Middle frontal gyrus (tissue), 1 donor: ENCODE results near the gene TGIF2.
"Not testable (repeated sequence)": the region's sequence is repeated elsewhere in the genome, so short reads cannot be mapped to it uniquely, and the experiment has no call there.

Experiments used
- DNase-seq: peaks from one replicate; pipeline ENCODE4 v3.0.0-alpha.2; 2015; ENCODE audit warnings: low spot score; ENCODE audit errors: extremely low spot score

Gene TGIF2

GRCh38 chr20:36547186-36548005 is 26.0 kb upstream of the TGIF2 start:
- DNase-seq = no peak

DNA sequence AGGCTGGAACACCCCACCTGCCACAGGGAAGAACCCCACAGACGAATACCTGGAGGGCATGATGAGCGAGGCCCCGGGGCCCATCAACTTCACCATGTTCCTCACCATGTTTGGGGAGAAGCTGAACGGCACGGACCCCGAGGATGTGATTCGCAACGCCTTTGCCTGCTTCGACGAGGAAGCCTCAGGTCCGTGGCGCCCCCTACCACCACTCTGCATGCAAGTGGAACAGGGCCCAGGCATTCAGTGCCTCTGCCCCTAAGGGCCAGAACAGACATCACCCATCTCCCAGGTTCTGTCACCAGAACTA is 25.4 kb upstream of the TGIF2 start:
- no peak for DNase-seq

DNA sequence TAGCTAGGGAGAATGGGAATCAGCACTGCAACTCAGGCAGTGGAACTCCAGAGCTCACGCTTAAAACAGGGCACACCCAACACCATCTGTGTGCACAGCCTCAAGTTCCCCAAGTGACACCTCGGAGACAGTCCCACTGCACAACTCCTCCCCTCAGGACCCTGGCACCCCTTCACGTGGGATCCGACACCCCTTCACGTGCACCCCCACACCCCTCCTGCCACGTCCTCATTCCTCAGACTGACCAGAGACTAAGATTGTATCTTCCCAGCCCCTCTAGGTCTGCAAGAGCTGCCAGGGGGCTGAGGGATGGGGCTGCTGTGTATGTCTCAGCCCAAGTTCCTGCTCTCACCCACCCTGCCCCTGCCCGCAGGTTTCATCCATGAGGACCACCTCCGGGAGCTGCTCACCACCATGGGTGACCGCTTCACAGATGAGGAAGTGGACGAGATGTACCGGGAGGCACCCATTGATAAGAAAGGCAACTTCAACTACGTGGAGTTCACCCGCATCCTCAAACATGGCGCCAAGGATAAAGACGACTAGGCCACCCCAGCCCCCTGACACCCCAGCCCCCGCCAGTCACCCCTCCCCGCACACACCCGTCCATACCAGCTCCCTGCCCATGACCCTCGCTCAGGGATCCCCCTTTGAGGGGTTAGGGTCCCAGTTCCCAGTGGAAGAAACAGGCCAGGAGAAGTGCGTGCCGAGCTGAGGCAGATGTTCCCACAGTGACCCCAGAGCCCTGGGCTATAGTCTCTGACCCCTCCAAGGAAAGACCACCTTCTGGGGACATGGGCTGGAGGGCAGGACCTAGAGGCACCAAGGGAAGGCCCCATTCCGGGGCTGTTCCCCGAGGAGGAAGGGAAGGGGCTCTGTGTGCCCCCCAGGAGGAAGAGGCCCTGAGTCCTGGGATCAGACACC is 24.4 kb upstream of the TGIF2 start:
- no peak for DNase-seq

DNA sequence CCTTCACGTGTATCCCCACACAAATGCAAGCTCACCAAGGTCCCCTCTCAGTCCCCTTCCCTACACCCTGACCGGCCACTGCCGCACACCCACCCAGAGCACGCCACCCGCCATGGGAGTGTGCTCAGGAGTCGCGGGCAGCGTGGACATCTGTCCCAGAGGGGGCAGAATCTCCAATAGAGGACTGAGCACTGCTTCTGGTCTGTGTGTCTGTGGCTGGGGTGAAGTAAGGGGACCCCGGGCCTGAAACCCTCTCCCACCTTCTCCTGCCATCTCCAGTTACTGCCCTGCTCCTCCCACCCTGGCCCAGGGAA is 23.8 kb upstream of the TGIF2 start:
- no peak for DNase-seq

- no peak for DNase-seq
Measured at GRCh38 chr20:36549942-36550789, 23.2 kb upstream of the TGIF2 start.

GRCh38 chr20:36550790-36551299 is 22.6 kb upstream of the TGIF2 start:
- no peak for DNase-seq

GRCh38 chr20:36555248-36555647 is 18.1 kb upstream of the TGIF2 start:
- DNase-seq = no peak

GRCh38 chr20:36562724-36563123 is 10.7 kb upstream of the TGIF2 start:
- DNase-seq = no peak

DNA sequence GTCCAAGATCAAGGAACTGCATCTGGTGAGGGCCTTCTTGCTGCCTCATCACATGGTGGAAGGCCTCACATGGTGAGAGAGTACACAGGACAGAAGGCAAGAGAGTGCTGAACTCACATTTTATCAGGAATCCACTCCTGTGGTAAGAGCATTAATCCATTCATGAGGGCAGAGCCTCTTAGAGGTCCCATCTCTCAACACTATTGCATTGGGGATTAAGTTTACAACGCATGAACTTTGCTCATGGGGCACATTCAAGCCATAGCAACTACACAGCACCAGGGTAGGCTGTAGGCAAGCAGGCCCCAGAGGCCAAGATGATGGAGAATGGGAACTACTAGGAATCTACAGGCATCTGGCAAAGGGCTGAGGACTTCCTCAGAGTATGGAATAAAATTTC is 10.0 kb upstream of the TGIF2 start:
- no peak for DNase-seq

DNA sequence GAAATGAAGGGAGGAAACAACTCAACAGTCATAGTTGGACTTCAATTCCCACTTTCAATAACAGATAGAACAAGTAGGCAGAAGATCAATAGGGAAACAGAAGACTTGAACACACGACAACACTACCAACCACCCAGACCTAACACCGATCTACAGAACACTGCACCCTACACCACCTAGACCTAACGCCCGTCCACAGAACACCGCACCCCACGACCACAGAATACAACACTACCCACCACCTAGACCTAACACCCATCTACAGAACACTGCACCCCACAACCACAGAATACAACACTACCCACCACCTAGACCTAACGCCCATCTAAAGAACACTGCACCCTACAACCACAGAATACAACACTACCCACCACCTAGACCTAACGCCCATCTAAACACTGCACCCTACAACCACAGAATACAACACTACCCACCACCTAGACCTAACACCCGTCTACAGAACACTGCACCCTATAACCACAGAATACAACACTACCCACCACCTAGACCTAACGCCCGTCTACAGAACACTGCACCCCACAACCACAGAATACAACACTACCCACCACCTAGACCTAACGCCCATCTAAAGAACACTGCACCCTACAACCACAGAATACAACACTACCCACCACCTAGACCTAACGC is 9.2 kb upstream of the TGIF2 start:
- not testable (repeated sequence) for DNase-seq

GRCh38 chr20:36564726-36565121 is 8.7 kb upstream of the TGIF2 start:
- not testable (repeated sequence) for DNase-seq

- no peak for DNase-seq
Measured at GRCh38 chr20:36565520-36565919, 7.9 kb upstream of the TGIF2 start.

DNA sequence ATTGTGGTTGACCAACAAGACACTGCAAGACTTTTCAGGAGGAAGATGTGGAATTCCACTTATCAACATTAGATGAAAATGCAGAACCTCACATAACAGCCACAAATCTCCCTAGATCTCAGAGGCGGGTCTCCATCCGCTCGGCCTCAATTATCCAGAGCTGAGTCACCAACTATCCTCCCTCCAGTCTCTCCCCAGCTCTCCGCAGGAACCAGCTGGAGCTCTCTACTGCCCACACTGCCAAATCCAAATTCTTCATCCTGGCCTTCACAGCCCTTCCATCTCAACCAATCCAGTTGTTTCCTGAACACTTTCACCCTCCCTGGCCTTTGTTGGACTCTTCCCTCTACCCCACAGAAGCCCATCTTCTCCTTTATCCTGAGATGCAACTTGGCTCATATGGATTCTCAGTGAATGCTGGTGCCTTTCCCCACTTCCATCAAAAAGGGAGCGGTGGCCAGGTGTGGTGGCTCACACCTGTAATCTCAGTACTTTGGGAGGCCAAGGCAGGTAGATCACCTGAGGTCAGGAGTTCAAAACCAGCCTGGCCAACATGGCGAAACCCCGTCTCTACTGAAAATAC is 3.5 kb upstream of the TGIF2 start:
- DNase-seq = no peak

- no peak for DNase-seq
Measured at GRCh38 chr20:36571564-36572504, 1.6 kb upstream of the TGIF2 start.

DNA sequence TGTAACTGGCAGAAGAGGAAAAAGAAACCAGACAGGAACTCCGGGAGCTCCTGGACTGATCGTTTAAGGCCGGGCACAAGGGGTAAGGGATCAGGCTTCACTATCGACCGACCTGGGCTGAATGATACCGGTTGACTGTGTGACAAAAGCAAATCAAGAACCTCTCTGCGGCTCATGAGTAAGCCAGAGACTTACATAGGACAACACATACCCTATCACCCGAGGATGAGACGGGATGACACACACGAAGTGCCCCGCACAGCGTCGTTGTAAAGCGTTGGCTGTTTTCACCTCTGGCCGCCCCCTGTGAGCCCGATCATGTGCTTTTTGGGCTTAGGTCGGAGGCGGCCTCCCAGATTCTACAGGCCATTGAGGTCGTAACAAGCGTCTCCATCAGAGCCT is 695 bp upstream of the TGIF2 start:
- DNase-seq = no peak

- DNase-seq = no peak
Measured at GRCh38 chr20:36573798-36574365, 485 bp downstream of the TGIF2 start.

DNA sequence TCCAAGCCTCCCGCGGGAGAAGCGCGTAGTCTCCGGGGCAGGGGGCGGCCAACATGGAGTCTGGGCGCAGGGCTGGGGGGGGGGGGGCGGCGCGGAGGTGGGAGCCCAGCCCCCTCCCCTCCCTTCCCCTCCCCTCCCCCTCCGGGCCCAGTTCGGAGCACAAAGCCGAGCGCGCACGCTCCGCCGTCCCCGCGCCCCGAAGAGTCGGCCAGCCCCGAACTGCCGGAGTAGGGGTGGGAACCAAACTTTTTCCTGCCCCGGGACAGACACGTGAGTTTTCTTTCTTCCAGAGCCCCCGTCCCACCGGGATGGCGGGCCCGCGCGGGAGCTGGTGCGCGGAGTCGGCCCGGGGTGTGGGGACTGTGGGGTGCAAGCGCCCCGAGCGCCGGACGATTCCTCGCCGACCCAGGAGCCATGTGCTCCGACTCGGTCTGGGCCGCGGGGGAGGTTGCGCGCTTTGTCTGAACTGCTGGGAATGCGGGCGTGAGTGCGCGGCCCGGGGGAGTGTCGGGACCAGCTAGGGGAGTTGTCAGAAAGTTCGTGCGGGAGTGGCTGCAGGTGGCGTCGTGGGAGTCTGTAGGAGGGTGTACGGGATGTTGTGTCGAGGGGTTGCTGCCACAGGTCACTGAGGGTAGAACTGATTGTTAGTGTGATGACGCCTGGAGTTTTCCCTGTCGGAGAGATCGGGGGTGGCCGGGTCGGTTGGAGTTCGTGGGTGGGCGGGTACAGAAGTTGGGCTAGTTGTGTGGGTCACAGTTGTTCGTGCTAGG is 1.2 kb downstream of the TGIF2 start:
- DNase-seq = no peak

DNA sequence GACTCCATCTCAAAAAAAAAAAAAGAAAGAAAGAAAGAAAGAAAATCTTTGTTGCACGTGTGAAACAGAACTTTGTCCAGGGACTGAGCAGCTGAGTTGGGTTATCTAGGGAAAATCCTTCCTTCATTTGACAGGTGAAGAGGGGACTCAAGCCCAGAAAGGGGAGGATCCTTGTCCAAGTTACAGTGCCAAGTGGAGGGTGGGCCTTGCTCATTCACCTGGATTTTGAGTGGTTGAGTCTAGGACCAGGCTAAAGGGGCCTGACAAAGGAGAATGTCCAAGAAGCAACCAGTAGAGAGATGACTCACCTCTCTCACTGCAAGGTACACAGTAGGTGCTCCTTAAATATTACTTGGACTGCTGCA is 2.7 kb downstream of the TGIF2 start:
- DNase-seq = no peak
